Neuronal stem cell (in vitro differentiated cells): ENCODE measurements around the gene PGGHG.

ENCODE experiments used
- DNase-seq: peaks from one replicate; pipeline ENCODE4 v3.0.0-alpha.2; 2013; ENCODE audit warnings: low spot score
- H2AFZ ChIP-seq: one replicate; pipeline ENCODE4 v1.6.1; 2013; ENCODE audit warnings: mild to moderate bottlenecking, low read length, inconsistent platforms
- H2AK5ac ChIP-seq: 2 replicates; pipeline ENCODE4 v1.6.1; 2013; ENCODE audit warnings: low read depth, mild to moderate bottlenecking, inconsistent platforms, low read length, moderate library complexity, mixed read lengths
- H2BK120ac ChIP-seq: 2 replicates; pipeline ENCODE4 v1.6.1; 2013; ENCODE audit warnings: low read depth, mild to moderate bottlenecking, inconsistent platforms, low read length, moderate library complexity, mixed read lengths
- H2BK12ac ChIP-seq: one replicate; pipeline ENCODE4 v1.6.1; 2013; ENCODE audit warnings: low read length, inconsistent platforms
- H2BK15ac ChIP-seq: 2 replicates; pipeline ENCODE4 v1.6.1; 2013; ENCODE audit warnings: mild to moderate bottlenecking, low read length, inconsistent platforms, mixed read lengths
- H2BK5ac ChIP-seq: one replicate; pipeline ENCODE4 v1.6.1; 2013; ENCODE audit warnings: inconsistent platforms, mild to moderate bottlenecking, low read length, moderate library complexity
- H3K14ac ChIP-seq: one replicate; pipeline ENCODE4 v1.6.1; 2013; ENCODE audit warnings: low read length, inconsistent platforms
- H3K18ac ChIP-seq: 2 replicates; pipeline ENCODE4 v1.6.1; 2013; ENCODE audit warnings: low read length, inconsistent platforms
- H3K23ac ChIP-seq: 2 replicates; pipeline ENCODE4 v1.6.1; 2013; ENCODE audit warnings: low read depth, mild to moderate bottlenecking, mixed read lengths, low read length, inconsistent platforms; ENCODE audit not compliant: poor library complexity
- H3K27ac ChIP-seq: replicated peaks from 3 replicates; pipeline ENCODE4 v1.5.1; 2013; ENCODE audit warnings: low read length, inconsistent platforms
- H3K27me3 ChIP-seq, 3 experiments: 2 replicates each; pipeline ENCODE4 v1.6.1; 2013; ENCODE audit warnings: low read length in 3 of 3, mild to moderate bottlenecking in 2 of 3, inconsistent platforms in 1 of 3, low read depth in 1 of 3, mixed read lengths in 1 of 3, moderate library complexity in 1 of 3; ENCODE audit not compliant: control insufficient read depth in 3 of 3, insufficient read depth in 3 of 3
- H3K36me3 ChIP-seq, 2 donors: replicated peaks in 1 of 2; 2 replicates each; pipeline ENCODE4 v1.6.1; 2013; ENCODE audit warnings: low read length in 2 of 2; ENCODE audit not compliant: control insufficient read depth in 2 of 2, insufficient read depth in 2 of 2
- H3K4ac ChIP-seq: 2 replicates; pipeline ENCODE4 v1.6.1; 2013; ENCODE audit warnings: inconsistent platforms, mild to moderate bottlenecking, low read length, moderate library complexity
- H3K4me1 ChIP-seq, 2 donors: 1 replicate in 1 of 2; 2 replicates in 1 of 2; pipeline ENCODE4 v1.6.1; 2013; ENCODE audit warnings: low read length in 2 of 2, low read depth in 1 of 2; ENCODE audit not compliant: control insufficient read depth in 2 of 2, insufficient read depth in 1 of 2
- H3K4me2 ChIP-seq: one replicate; pipeline ENCODE4 v1.6.1; 2013; ENCODE audit warnings: mild to moderate bottlenecking, low read length, inconsistent platforms; ENCODE audit not compliant: insufficient read depth, poor library complexity, severe bottlenecking
- H3K4me3 ChIP-seq, 2 donors: 2 replicates each; pipeline ENCODE4 v1.5.1; 2013; ENCODE audit warnings: low read length in 2 of 2, mild to moderate bottlenecking in 2 of 2, inconsistent platforms in 1 of 2, moderate library complexity in 1 of 2
- H3K79me1 ChIP-seq: one replicate; pipeline ENCODE4 v1.6.1; 2013; ENCODE audit warnings: low read depth, mild to moderate bottlenecking, inconsistent platforms, low read length, moderate library complexity
- H3K9ac ChIP-seq: one replicate; pipeline ENCODE4 v1.6.1; 2013; ENCODE audit warnings: mild to moderate bottlenecking, low read depth, low read length, inconsistent platforms; ENCODE audit not compliant: poor library complexity
- H3K9me3 ChIP-seq, 2 donors: replicated peaks in 1 of 2; 2 replicates each; pipeline versions ENCODE3 to v1.6.1; 2013; ENCODE audit warnings: low read length in 2 of 2, mild to moderate bottlenecking in 2 of 2, inconsistent platforms in 1 of 2, low read depth in 1 of 2, mixed read lengths in 1 of 2, moderate library complexity in 1 of 2; ENCODE audit not compliant: control insufficient read depth in 2 of 2, insufficient read depth in 1 of 2
- H4K8ac ChIP-seq: one replicate; pipeline ENCODE4 v1.6.1; 2013; ENCODE audit warnings: low read depth, mild to moderate bottlenecking, inconsistent platforms, low read length, moderate library complexity
- H4K91ac ChIP-seq: one replicate; pipeline ENCODE4 v1.6.1; 2013; ENCODE audit warnings: low read length, low read depth, mild to moderate bottlenecking, inconsistent platforms; ENCODE audit not compliant: poor library complexity
- WGBS, 2 donors: extraction: QIAGEN DNeasy Blood & Tissue Kit; methylation state at CpG; one replicate each; pipeline ENCODE4 v1.1.7; 2013; ENCODE audit warnings: missing lambda C conversion rate in 2 of 2, mixed read lengths in 1 of 2; ENCODE audit not compliant: insufficient read length in 2 of 2, insufficient replicate concordance in 1 of 2; ENCODE audit errors: extremely low coverage in 2 of 2; 5-methylcytosine and 5-hydroxymethylcytosine counted together

PGGHG gene

DNA sequence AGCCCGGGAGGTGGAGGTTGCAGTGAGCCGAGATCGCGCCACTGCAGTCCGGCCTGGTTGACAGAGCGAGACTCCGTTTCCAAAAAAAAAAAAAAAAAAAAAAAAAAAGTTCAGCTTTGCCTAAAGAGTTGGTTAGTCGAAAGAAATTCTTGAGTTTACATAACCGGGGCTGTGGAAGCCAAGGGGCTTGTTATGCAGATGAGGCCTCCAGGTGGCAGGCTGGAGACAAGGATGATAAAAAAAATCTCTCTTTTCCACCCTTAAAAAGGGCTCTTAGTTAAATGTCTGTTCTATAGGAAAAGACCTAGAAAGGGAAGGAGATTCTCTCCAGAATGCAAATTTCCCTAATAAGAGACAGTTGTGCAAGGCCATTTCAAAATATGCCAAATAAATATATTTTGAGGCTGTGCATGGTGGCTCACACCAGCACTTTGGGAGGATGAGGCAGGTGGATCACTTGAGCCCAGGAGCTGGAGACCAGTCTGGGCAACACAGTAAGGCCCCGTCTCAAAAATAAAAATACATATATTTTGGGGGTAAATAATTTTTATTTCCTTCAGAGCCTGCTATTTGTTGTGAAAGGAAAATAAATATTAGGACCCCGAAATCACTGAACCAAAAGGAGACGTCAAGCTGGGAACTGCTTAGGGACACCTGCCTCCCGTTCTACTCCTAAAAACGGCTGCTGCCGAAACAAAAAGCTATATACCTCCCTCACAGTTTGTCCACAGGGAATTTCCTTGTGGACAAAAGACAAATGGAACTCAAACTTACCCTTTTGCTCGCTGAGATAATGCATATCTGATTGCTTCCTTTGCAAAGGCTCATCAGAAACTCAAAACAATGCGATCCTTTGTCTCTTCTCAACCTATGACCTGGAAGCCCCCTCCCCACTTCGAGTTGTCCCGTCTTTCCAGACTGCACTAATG is 16.3 kb downstream of the PGGHG start:
- Histone ChIP-seq H3K23ac (no peak overlapping the region), H3K27ac (peak overlapping the region; percentile 82), H3K4me2 (no peak overlapping the region), H2AK5ac (no peak overlapping the region), H2AFZ (peak overlapping the region; percentile 66), H2BK12ac (no peak overlapping the region), H3K27me3 (no peaks in the 10 kb centered on the region), H4K8ac (no peak overlapping the region), H3K4me3 (no peak overlapping the region), H3K9me3 (peaks cover 4 to 7% of the 10 kb centered on the region in 2 donors), H3K14ac (no peak overlapping the region), H3K18ac (no peak overlapping the region), H3K4ac (no peak overlapping the region), H2BK5ac (no peak overlapping the region), H2BK120ac (no peak overlapping the region), H3K9ac (no peak overlapping the region), H3K36me3 (peaks cover 0 to 4% of the 10 kb centered on the region in 2 donors), H4K91ac (no peak overlapping the region), H3K4me1 (peaks cover 28 to 33% of the 10 kb centered on the region in 2 donors), H2BK15ac (no peak overlapping the region), H3K79me1 (peaks cover 2% of the 10 kb centered on the region)
- WGBS, 2 donors: no CpG with 5 or more reads among the region's 19 CpGs
- DNase-seq: peak; percentile 56

DNA sequence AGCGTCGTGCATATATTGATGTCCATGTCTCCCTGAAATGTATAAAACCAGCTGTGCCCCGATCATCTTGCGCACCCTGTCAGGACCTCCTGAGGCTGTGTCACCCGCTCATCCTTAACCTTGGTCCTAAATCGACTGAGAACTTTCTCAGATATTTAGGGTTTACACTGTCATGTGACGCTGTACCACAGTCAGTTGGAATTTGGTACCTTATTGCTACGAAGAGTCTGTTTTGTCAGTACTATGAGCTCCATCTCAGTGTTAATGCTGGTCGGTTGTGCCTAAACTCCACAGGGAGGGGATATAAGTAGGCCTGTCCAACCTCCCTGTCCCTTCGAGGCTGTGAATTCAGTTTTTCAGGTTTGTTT is 16.9 kb downstream of the PGGHG start:
- peak overlapping the region; percentile 82 for H3K27ac ChIP-seq
- no CpG with 5 or more reads among the region's 10 CpGs for WGBS, 2 donors
- no peaks in the 10 kb centered on the region for H3K27me3 ChIP-seq

DNA sequence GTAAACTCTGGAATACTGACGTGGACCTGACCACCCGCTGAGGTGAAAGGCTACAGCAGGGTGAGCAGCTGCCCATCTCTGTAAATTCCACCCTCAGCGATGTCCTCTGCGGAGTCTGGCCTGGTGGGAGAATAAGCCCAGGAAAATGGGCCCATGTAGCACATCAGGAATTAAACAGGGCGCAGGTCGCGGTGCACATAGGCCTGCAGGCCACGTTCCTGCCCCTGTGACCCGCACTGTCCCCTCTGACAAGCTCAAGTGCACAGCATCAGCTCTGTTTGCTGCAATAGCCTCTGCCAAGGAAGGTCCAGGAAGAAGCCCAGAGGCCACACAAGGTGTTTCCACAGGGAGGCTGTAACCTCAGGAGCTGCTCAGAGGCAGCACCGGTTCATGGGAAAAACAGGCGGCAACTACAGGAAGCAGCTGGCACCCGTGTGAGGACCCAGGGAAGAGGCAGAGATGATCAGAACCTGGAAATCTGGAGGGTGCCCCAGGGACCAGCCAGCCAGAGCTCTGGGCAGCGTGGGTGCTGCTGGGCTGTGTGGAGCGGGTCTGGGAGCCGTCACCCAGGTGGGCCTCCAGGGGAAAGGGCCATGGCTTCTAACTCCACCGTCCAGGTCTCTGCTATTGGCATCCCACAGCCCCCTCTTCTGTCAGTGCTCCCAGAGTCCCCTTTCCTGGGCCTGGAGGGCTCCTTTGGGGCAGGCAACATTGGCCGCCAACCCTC is 17.9 kb downstream of the PGGHG start:
- DNase-seq: no peak
- H3K27me3 ChIP-seq: no peaks in the 10 kb centered on the region

More for the DNA sequence above, 16.9 kb downstream of the PGGHG start:
- peak overlapping the region; percentile 22 for H2AK5ac ChIP-seq
- peak overlapping the region; percentile 68 for H2BK120ac ChIP-seq
- DNase-seq: no peak
- H3K14ac ChIP-seq: no peak overlapping the region
- peak overlapping the region; percentile 66 for H2AFZ ChIP-seq
- peaks cover 4 to 7% of the 10 kb centered on the region in 2 donors for H3K9me3 ChIP-seq
- H3K36me3 ChIP-seq: peaks cover 0 to 4% of the 10 kb centered on the region in 2 donors
- no peak overlapping the region for H4K91ac ChIP-seq
- no peak overlapping the region for H3K4ac ChIP-seq
- H3K23ac ChIP-seq: no peak overlapping the region
- no peak overlapping the region for H2BK12ac ChIP-seq
- no peak overlapping the region for H3K9ac ChIP-seq
- no peak overlapping the region for H2BK15ac ChIP-seq
- peak overlapping the region; percentile 78 for H3K18ac ChIP-seq
- H2BK5ac ChIP-seq: peak overlapping the region; percentile 69
- no peak overlapping the region for H4K8ac ChIP-seq
- H3K4me2 ChIP-seq: no peak overlapping the region
- no peak overlapping the region for H3K4me3 ChIP-seq
- H3K79me1 ChIP-seq: peaks cover 2% of the 10 kb centered on the region
- H3K4me1 ChIP-seq: peaks cover 26 to 32% of the 10 kb centered on the region in 2 donors

More for the DNA sequence above, 17.9 kb downstream of the PGGHG start:
- Histone ChIP-seq H2BK12ac (peak overlapping the region; percentile 32), H2AK5ac (peak overlapping the region; percentile 22), H3K4me2 (no peak overlapping the region), H2AFZ (no peak overlapping the region), H3K9me3 (peaks cover 4 to 7% of the 10 kb centered on the region in 2 donors), H3K18ac (peak overlapping the region; percentile 94), H3K4ac (peak overlapping the region; percentile 72), H3K4me1 (peaks cover 28 to 34% of the 10 kb centered on the region in 2 donors), H2BK15ac (peak overlapping the region; percentile 90), H4K91ac (peak overlapping the region; percentile 60), H4K8ac (no peak overlapping the region), H2BK120ac (peak overlapping the region; percentile 68), H3K23ac (peak overlapping the region; percentile 13), H3K4me3 (no peak overlapping the region), H3K14ac (peak overlapping the region; percentile 25), H3K9ac (no peak overlapping the region), H3K27ac (peak overlapping the region; percentile 7), H2BK5ac (peak overlapping the region; percentile 69), H3K79me1 (peaks cover 3% of the 10 kb centered on the region), H3K36me3 (peaks cover 0 to 4% of the 10 kb centered on the region in 2 donors)
- no CpG with 5 or more reads among the region's 17 CpGs for WGBS, 2 donors
